ENCODE measurements around the gene GLIPR1L1. TPM values are rescaled to one million over a fixed set of nuclear protein-coding genes. Genes with fewer than 3 reads are reported as not detected.

GLIPR1L1 gene, protein sequence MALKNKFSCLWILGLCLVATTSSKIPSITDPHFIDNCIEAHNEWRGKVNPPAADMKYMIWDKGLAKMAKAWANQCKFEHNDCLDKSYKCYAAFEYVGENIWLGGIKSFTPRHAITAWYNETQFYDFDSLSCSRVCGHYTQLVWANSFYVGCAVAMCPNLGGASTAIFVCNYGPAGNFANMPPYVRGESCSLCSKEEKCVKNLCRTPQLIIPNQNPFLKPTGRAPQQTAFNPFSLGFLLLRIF
- not detected for total RNA-seq
- not detected for total RNA-seq (2013)
- 0 reads per million in 29 experiments for total RNA-seq

DNA sequence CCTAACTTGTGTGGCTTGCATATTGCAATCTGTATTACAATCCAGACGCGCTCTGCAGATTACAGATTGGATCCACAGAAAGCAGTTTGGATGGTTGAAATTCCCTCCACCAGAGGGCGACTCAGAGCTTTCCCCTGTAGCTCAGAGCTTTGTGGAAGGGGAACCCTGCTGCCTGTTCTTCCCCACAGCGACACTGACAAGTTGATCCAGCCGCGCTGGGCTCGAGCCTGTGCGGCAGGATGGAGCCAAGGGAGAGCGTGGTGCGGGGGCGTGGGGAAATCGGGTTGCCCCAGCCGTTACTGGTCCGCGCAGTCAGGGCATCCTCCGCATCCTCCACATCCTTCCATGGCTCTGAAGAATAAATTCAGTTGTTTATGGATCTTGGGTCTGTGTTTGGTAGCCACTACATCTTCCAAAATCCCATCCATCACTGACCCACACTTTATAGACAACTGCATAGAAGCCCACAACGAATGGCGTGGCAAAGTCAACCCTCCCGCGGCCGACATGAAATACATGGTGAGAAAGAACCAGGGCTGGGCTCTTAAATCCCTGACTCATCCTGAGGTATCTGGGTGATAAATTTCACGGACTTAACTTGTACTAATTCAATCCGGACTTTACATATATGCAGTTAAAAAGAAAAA lies at the start of gene GLIPR1L1:
GLIPR1L1 (plus strand) TSS at position 287 of the 647 bp plus-strand sequence; CDS start at position 346, 59 bp downstream.
- H3K36me3 ChIP-seq (ENCODE audit: control insufficient read depth in 2 of 2, extremely low read depth in 1 of 2, insufficient read depth in 1 of 2, low read length in 1 of 2): no peaks in the 10 kb centered on the region
- peaks cover 2 to 16% of the 10 kb centered on the region in 2 experiments for H3K4me1 ChIP-seq (ENCODE audit: control insufficient read depth in 1 of 2, extremely low read depth in 1 of 2, insufficient read depth in 2 of 2, low read length in 2 of 2)
- peak; percentile 52 to 90 (median 74) for DNase-seq
- H3K27me3 Mint-ChIP-seq: peaks cover 15 to 19% of the 10 kb centered on the region in 2 donors
- peaks cover 4 to 12% of the 10 kb centered on the region in 2 experiments for H3K27me3 ChIP-seq (replicated peaks in 1 of 2; ENCODE audit: control insufficient read depth in 2 of 2, extremely low read depth in 1 of 2, insufficient read depth in 2 of 2, low read length in 1 of 2)
- H3K9me3 Mint-ChIP-seq: no peaks in the 10 kb centered on the region
- H3K4me3 ChIP-seq (ENCODE audit: control insufficient read depth in 1 of 2, extremely low read depth in 1 of 2, low read length in 1 of 2): peak within 1 kb of the TSS; percentile 28 to 45
- no peak within 1 kb of the TSS for H3K27ac Mint-ChIP-seq
- peaks cover 18 to 21% (median 19%) of the 10 kb centered on the region in 3 donors for H3K4me1 Mint-ChIP-seq
- no peaks in the 10 kb centered on the region for H3K9me3 ChIP-seq
- no peak within 1 kb of the TSS for H3K27ac ChIP-seq (ENCODE audit: low read length)
- H3K4me3 Mint-ChIP-seq: peak within 1 kb of the TSS; percentile 55 to 71 (median 66)
- WGBS (ENCODE audit: insufficient coverage): 3% methylated on average over 16 of the region's 23 CpGs
- POLR2A ChIA-PET: interaction anchor here in 1 of 2 donors (0.6 to 0.7 kb wide), 2 partner anchors 9 to 174 kb away, joined by 3 read pairs; no protein-coding TSS in a partner anchor
- ATAC-seq (replicated peaks in 1 of 4): peak; percentile 81 to 90 (median 86)
- no peaks in the 10 kb centered on the region for H3K36me3 Mint-ChIP-seq
- CTCF ChIA-PET: interaction anchor here (0.6 to 3.8 kb wide), 26 partner anchors 9 to 713 kb away, joined by 3 to 18 read pairs (median 4); partner anchors contain the start of genes GLIPR1 (in 1 of the 2), GLIPR1L2 (in 1 of the 2) and KRR1 (in 1 of the 2)

DNA sequence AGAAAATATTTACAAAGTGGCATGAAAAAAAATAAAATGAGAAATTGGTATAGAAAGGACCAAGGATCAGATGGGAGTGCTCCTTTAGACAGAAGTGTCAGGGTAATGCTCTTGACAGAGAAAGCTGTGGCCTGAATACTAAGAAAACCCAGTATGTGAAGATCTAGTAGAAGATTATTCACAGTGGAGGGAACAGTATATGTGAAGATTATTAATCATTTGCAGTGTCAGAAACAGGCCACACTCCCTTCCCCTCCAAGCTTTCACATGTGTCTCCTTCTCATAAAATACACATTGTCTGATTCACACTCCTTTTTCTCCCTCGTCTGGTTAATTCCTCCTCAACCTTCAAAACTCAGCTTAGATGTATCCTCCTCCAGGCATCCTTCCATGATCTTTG lies 45.6 kb upstream of the GLIPR1L1 start:
- Histone ChIP-seq H3K27me3 (replicated peaks in 1 of 2; ENCODE audit: control insufficient read depth in 2 of 2, extremely low read depth in 1 of 2, insufficient read depth in 2 of 2, low read length in 1 of 2) (no peaks in the 10 kb centered on the region), H3K27ac (ENCODE audit: low read length) (no peak overlapping the region), H3K4me3 (ENCODE audit: control insufficient read depth in 1 of 2, extremely low read depth in 1 of 2, low read length in 1 of 2) (no peak overlapping the region), H3K36me3 (ENCODE audit: control insufficient read depth in 2 of 2, extremely low read depth in 1 of 2, insufficient read depth in 1 of 2, low read length in 1 of 2) (no peaks in the 10 kb centered on the region), H3K4me1 (ENCODE audit: control insufficient read depth in 1 of 2, extremely low read depth in 1 of 2, insufficient read depth in 2 of 2, low read length in 2 of 2) (no peaks in the 10 kb centered on the region), H3K9me3 (no peaks in the 10 kb centered on the region)
- CTCF ChIA-PET: interaction anchor here in 1 of 2 donors (1.0 kb wide), 1 partner anchor 600 kb away, joined by 6 read pairs; no protein-coding TSS in a partner anchor
- Mint-ChIP-seq H3K9me3 (no peaks in the 10 kb centered on the region), H3K27me3 (no peaks in the 10 kb centered on the region), H3K36me3 (no peaks in the 10 kb centered on the region), H3K4me3 (no peak overlapping the region), H3K4me1 (no peaks in the 10 kb centered on the region), H3K27ac (no peak overlapping the region)
- DNase-seq: no peak
- 56% methylated on average over 1 of the region's 1 CpG for WGBS (ENCODE audit: insufficient coverage)
- no peak for ATAC-seq (replicated peaks in 1 of 4)
- POLR2A ChIA-PET: no interaction called here

DNA sequence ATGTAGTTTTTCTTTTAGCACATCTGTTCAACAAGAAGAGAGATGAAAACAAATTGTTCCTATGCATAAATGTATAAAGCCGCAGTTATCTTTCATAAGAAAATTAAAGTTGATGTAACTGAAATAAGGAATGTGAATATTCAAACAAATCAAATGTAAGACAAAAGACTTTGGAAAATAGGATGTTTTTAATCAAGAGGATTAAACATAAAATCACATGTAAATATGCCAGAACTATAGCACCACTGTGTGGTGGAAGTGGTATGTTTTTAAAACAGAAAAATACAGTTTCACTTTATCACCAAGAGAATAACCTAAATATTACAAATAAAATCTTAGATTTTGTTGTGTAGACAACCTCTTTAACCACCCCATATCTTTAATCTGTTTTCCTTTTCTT lies 44.7 kb upstream of the GLIPR1L1 start:
- no CpG with 5 or more reads among the region's 1 CpG for WGBS (ENCODE audit: insufficient coverage)
- ChIA-PET CTCF (interaction anchor here (0.8 to 1.0 kb wide), 2 partner anchors 596 to 601 kb away, joined by 3 to 6 read pairs; no protein-coding TSS in a partner anchor), POLR2A (no interaction called here)
- Mint-ChIP-seq H3K9me3 (no peaks in the 10 kb centered on the region), H3K4me1 (no peaks in the 10 kb centered on the region), H3K4me3 (no peak overlapping the region), H3K27ac (no peak overlapping the region), H3K27me3 (no peaks in the 10 kb centered on the region), H3K36me3 (no peaks in the 10 kb centered on the region)
- no peak overlapping the region for H3K27ac ChIP-seq (ENCODE audit: low read length)
- H3K27me3 ChIP-seq (replicated peaks in 1 of 2; ENCODE audit: control insufficient read depth in 2 of 2, extremely low read depth in 1 of 2, insufficient read depth in 2 of 2, low read length in 1 of 2): no peaks in the 10 kb centered on the region
- H3K9me3 ChIP-seq: no peaks in the 10 kb centered on the region
- DNase-seq: peak in 1 of 35 experiments; percentile 22
- H3K36me3 ChIP-seq (ENCODE audit: control insufficient read depth in 2 of 2, extremely low read depth in 1 of 2, insufficient read depth in 1 of 2, low read length in 1 of 2): no peaks in the 10 kb centered on the region
- ATAC-seq (replicated peaks in 1 of 4): no peak
- no peaks in the 10 kb centered on the region for H3K4me1 ChIP-seq (ENCODE audit: control insufficient read depth in 1 of 2, extremely low read depth in 1 of 2, insufficient read depth in 2 of 2, low read length in 2 of 2)
- no peak overlapping the region for H3K4me3 ChIP-seq (ENCODE audit: control insufficient read depth in 1 of 2, extremely low read depth in 1 of 2, low read length in 1 of 2)

DNA sequence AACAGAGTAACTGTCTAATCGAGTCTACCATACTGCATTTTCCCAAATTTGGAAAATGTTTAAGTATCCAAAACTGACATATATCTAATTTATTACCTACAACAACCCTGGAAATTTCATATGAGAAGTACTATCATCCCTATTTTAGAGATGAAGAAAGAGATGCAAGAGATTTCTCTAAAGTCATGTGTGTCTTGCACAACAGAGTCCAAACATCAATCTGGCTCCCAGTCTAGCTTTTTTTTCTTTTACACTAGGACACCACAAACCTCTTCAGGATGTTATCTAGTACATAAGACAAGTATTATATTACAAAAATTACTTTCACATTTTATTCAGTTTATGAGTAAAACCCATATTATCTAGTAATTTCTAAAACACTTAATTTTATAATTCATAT lies 43.5 kb upstream of the GLIPR1L1 start:
- no peak overlapping the region for H3K27ac Mint-ChIP-seq
- H3K27me3 ChIP-seq (replicated peaks in 1 of 2; ENCODE audit: control insufficient read depth in 2 of 2, extremely low read depth in 1 of 2, insufficient read depth in 2 of 2, low read length in 1 of 2): no peaks in the 10 kb centered on the region
- WGBS (ENCODE audit: insufficient coverage): no CpG with 5 or more reads among the region's 1 CpG
- H3K4me1 Mint-ChIP-seq: no peaks in the 10 kb centered on the region
- no peak overlapping the region for H3K27ac ChIP-seq (ENCODE audit: low read length)
- no peaks in the 10 kb centered on the region for H3K36me3 Mint-ChIP-seq
- DNase-seq: no peak
- H3K27me3 Mint-ChIP-seq: no peaks in the 10 kb centered on the region
- ChIA-PET CTCF (interaction anchor here (0.5 to 1.2 kb wide), 3 partner anchors 10 to 35 kb away, joined by 3 to 6 read pairs (median 3); no protein-coding TSS in a partner anchor), POLR2A (interaction anchor here in 1 of 2 donors (0.6 kb wide), 1 partner anchor 194 kb away, joined by 3 read pairs; no protein-coding TSS in a partner anchor)
- no peaks in the 10 kb centered on the region for H3K9me3 Mint-ChIP-seq
- no peak overlapping the region for H3K4me3 Mint-ChIP-seq
- H3K36me3 ChIP-seq (ENCODE audit: control insufficient read depth in 2 of 2, extremely low read depth in 1 of 2, insufficient read depth in 1 of 2, low read length in 1 of 2): no peaks in the 10 kb centered on the region
- H3K9me3 ChIP-seq: no peaks in the 10 kb centered on the region
- no peak for ATAC-seq (replicated peaks in 1 of 4)
- no peaks in the 10 kb centered on the region for H3K4me1 ChIP-seq (ENCODE audit: control insufficient read depth in 1 of 2, extremely low read depth in 1 of 2, insufficient read depth in 2 of 2, low read length in 2 of 2)
- no peak overlapping the region for H3K4me3 ChIP-seq (ENCODE audit: control insufficient read depth in 1 of 2, extremely low read depth in 1 of 2, low read length in 1 of 2)

DNA sequence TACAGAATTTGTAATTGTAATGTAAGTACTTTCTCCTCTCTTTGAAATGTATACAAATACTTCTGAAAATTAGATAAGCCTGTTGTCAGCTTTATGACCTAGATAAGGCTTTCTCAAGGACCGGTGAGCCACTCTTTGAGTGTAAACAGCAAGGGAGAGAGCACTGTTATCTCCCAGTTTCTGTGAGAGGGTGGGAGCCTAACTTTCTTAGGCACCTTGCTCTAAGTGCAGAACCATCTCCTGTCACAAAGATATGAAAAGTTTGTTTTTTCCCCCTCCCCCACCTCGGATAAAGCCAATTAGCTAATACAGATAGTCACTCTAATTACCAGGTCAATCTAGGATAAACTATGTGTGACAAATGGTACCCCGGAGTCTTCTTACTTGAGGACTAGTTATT lies 40.1 kb upstream of the GLIPR1L1 start:
- Mint-ChIP-seq H3K4me3 (no peak overlapping the region), H3K9me3 (no peaks in the 10 kb centered on the region), H3K4me1 (no peaks in the 10 kb centered on the region), H3K27me3 (no peaks in the 10 kb centered on the region), H3K36me3 (no peaks in the 10 kb centered on the region), H3K27ac (no peak overlapping the region)
- POLR2A ChIA-PET: no interaction called here
- no peaks in the 10 kb centered on the region for H3K4me1 ChIP-seq (ENCODE audit: control insufficient read depth in 1 of 2, extremely low read depth in 1 of 2, insufficient read depth in 2 of 2, low read length in 2 of 2)
- no peak for ATAC-seq (replicated peaks in 1 of 4)
- H3K36me3 ChIP-seq (ENCODE audit: control insufficient read depth in 2 of 2, extremely low read depth in 1 of 2, insufficient read depth in 1 of 2, low read length in 1 of 2): no peaks in the 10 kb centered on the region
- H3K4me3 ChIP-seq (ENCODE audit: control insufficient read depth in 1 of 2, extremely low read depth in 1 of 2, low read length in 1 of 2): no peak overlapping the region
- 75% methylated on average over 1 of the region's 3 CpGs for WGBS (ENCODE audit: insufficient coverage)
- H3K27ac ChIP-seq (ENCODE audit: low read length): no peak overlapping the region
- H3K27me3 ChIP-seq (replicated peaks in 1 of 2; ENCODE audit: control insufficient read depth in 2 of 2, extremely low read depth in 1 of 2, insufficient read depth in 2 of 2, low read length in 1 of 2): no peaks in the 10 kb centered on the region
- no peaks in the 10 kb centered on the region for H3K9me3 ChIP-seq
- no peak for DNase-seq
- CTCF ChIA-PET: no interaction called here

DNA sequence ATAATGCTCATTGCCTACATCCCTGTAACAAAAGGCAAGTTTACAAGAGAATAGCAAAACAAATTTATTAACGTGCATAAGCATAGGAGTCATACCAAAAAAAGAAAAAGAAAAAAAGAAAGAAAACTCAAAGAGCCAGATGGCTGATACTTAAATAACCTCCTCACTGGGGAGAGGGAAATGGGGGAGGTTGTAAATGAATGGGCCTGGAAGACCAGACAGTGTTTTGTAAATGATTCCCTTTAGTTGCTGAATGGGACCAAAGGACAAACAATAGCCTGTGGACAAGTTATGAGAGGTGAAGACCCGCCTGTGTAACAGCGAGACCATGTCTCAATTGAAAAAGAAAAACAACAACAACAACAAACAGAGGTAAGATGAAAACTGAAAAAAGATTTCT lies 39.7 kb upstream of the GLIPR1L1 start:
- Histone ChIP-seq H3K27me3 (replicated peaks in 1 of 2; ENCODE audit: control insufficient read depth in 2 of 2, extremely low read depth in 1 of 2, insufficient read depth in 2 of 2, low read length in 1 of 2) (no peaks in the 10 kb centered on the region), H3K9me3 (no peaks in the 10 kb centered on the region), H3K4me3 (ENCODE audit: control insufficient read depth in 1 of 2, extremely low read depth in 1 of 2, low read length in 1 of 2) (no peak overlapping the region), H3K4me1 (ENCODE audit: control insufficient read depth in 1 of 2, extremely low read depth in 1 of 2, insufficient read depth in 2 of 2, low read length in 2 of 2) (no peaks in the 10 kb centered on the region), H3K27ac (ENCODE audit: low read length) (no peak overlapping the region), H3K36me3 (ENCODE audit: control insufficient read depth in 2 of 2, extremely low read depth in 1 of 2, insufficient read depth in 1 of 2, low read length in 1 of 2) (no peaks in the 10 kb centered on the region)
- ChIA-PET POLR2A (no interaction called here), CTCF (interaction anchor here in 1 of 2 donors (0.6 kb wide), 1 partner anchor 210 kb away, joined by 4 read pairs; no protein-coding TSS in a partner anchor)
- no CpG with 5 or more reads among the region's 3 CpGs for WGBS (ENCODE audit: insufficient coverage)
- Mint-ChIP-seq H3K27ac (no peak overlapping the region), H3K27me3 (no peaks in the 10 kb centered on the region), H3K9me3 (no peaks in the 10 kb centered on the region), H3K36me3 (no peaks in the 10 kb centered on the region), H3K4me3 (no peak overlapping the region), H3K4me1 (no peaks in the 10 kb centered on the region)
- ATAC-seq (replicated peaks in 1 of 4): no peak
- DNase-seq: no peak
